Measurements from ENCODE around the gene ADCY1.

- TF ChIP-seq CTCF (conservative IDR thresholded peaks at IDR 0.05; ENCODE audit: low read depth, low read length) = no peak
- no peak for TF ChIP-seq EZH2 (IDR thresholded peaks at IDR 0.05; ENCODE audit: low read length, unreplicated experiment)
- TF ChIP-seq EZH2phosphoT487 (IDR thresholded peaks at IDR 0.05; ENCODE audit: borderline replicate concordance, low read length) = no peak
These were observed 116.6 kb downstream of the ADCY1 start for GRCh38 chr7:45690762-45691150.

All from PC-3 (cell line).